Testis (tissue), 3 donors: Measurements from ENCODE around the gene CFAP58. TPM values are rescaled to one million over a fixed set of nuclear protein-coding genes. Genes with fewer than 3 reads are reported as not detected.

ENCODE experiments used
- DNase-seq: peaks from one replicate; pipeline ENCODE4 v3.0.0-alpha.2; 2019
- H3K27ac ChIP-seq, 2 donors: fragments of 200-600 bp; sonication (generic); one replicate each; pipeline ENCODE4 v1.5.1; 2019
- H3K27me3 ChIP-seq: fragments of 200-600 bp; sonication (generic); one replicate; pipeline ENCODE4 v1.5.1; 2019
- H3K36me3 ChIP-seq: fragments of 200-600 bp; sonication (generic); one replicate; pipeline ENCODE4 v1.5.1; 2017; ENCODE audit warnings: low read depth; ENCODE audit errors: missing control alignments
- H3K4me1 ChIP-seq: fragments of 200-600 bp; sonication (generic); one replicate; pipeline ENCODE4 v1.5.1; 2019
- H3K4me3 ChIP-seq, 2 donors: fragments of 200-600 bp; sonication (generic); one replicate each; pipeline ENCODE4 v1.5.1; 2017 to 2019
- H3K9me3 ChIP-seq: fragments of 200-600 bp; sonication (generic); one replicate; pipeline ENCODE4 v1.5.1; 2017
- POLR2A ChIP-seq: fragments of 450-650 bp; IDR thresholded peaks from one replicate; pipeline ENCODE4 v1.6.1; 2017; ENCODE audit warnings: antibody characterized with exemption, mild to moderate bottlenecking, moderate library complexity
- WGBS, 2 donors: methylation state at CpG; one replicate each; pipeline ENCODE4 v1.1.5; 2018; 5-methylcytosine and 5-hydroxymethylcytosine counted together
- intact Hi-C: fragments of 100-400 bp; cut with DNase I; formaldehyde crosslinking; loops from one replicate; pipeline ENCODE4 v1.15.1; 2023; ENCODE audit warnings: low total_unique reads
- polyA plus RNA-seq: library from polyadenylated mRNA; stranded (reverse); fragments of 350-450 nt; fragmentation: Illumina TruSeq; extraction: RNeasy Lipid Tissue Mini Kit (QIAGEN cat#74804); gene quantifications from one replicate; pipeline ENCODE4 v1.2.3, GENCODE V29; 2014; ENCODE audit warnings: low read depth, low replicate concordance; ENCODE audit not compliant: insufficient read depth
- total RNA-seq, 2 donors: library from RNA; depleted of rRNA; stranded (reverse); fragments of >200 nt; gene quantifications; one replicate each; pipeline ENCODE4 v1.2.3, GENCODE V29; 2016
- TF ChIP-seq, protein P1 (sequence below), 3 experiments: fragments of 450-650 bp in 2 of 3; fragments of 200-600 bp in 1 of 3; sonication (generic) in 1 of 3; IDR thresholded peaks; one replicate each; pipeline ENCODE4 v1.5.1; 2016 to 2019; ENCODE audit warnings: antibody characterized with exemption in 3 of 3, mild to moderate bottlenecking in 2 of 3, moderate library complexity in 1 of 3

The CFAP58 gene
- total and polyA plus RNA-seq, 3 donors from 2014 or later = 10.1 to 16.3 (median 14.6) TPM

DNA sequence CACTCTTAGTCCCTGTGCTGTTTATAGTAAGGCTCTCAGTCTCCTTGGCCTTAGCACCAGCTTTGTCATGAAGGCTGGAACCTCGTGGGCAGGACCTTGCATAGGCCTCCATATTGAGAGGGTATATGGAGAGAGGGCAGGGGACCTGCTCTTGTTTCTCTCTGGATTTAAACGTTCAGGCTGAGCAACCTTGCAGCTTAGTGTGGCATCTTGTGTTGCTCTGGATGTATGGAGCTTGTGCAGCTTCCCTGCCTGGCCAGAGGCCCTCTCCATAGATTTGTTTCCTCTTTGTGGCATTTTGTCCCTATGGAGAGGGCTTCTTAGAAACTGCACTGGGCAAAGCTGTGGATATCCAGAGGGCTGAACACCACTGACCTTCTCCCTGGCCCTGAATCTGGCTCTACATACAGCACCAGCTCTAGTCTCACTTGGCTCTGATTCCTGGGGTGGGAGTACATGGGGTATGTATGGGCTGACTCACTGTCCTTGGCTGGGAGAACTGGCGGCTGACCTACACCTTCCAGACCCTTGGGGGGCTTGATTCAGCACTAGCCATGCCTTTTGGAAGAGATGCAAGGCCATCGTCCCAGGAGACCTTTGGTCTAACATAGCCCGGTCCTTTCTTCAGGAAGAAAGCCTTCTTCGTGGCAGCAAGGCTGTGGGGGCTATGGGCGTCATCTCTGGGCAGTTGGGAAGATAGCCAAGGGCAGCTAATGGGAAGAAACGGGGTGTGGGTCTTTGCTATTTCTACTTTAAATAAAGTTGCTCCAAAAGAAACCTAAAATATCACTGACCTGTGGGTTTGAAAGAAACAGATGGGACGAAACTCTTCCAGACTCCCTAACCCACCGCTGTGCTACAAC lies 45.8 kb upstream of the CFAP58 start:
- H3K4me1 ChIP-seq = peaks cover 25% of the 10 kb centered on the region
- no peak overlapping the region for H3K27ac ChIP-seq

DNA sequence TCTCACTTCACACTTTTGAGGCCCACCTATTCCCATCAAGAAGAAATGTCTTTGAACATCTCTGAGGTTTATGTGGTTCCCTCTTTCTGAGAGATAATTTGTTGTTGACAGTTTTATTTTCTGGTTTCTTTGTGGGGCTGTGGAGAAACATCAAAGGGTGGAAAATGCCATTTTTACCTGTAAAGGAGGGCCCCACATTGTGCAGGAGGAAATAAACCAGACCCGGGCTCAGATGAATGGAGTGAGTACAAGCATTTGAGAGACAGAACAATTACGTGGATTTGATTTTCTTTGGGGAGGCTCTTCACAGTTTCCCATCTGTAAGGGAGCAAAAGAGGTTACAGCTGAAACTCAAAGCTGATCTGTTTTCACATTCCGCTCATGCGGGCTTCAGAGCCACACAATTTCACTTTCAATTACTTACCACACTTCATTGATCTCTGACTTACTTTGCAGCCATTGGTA lies 45.2 kb upstream of the CFAP58 start:
- no peaks in the 10 kb centered on the region for H3K9me3 ChIP-seq
- no peaks in the 10 kb centered on the region for H3K36me3 ChIP-seq
- no peak for DNase-seq
- intact Hi-C loops = no loop called here
- WGBS, 2 donors = 77 to 81% methylated on average over 4 of the region's 4 CpGs
- H3K4me3 ChIP-seq = no peak overlapping the region
- H3K27me3 ChIP-seq = no peaks in the 10 kb centered on the region
- no peak for TF ChIP-seq POLR2A
- TF ChIP-seq, protein P1, sequence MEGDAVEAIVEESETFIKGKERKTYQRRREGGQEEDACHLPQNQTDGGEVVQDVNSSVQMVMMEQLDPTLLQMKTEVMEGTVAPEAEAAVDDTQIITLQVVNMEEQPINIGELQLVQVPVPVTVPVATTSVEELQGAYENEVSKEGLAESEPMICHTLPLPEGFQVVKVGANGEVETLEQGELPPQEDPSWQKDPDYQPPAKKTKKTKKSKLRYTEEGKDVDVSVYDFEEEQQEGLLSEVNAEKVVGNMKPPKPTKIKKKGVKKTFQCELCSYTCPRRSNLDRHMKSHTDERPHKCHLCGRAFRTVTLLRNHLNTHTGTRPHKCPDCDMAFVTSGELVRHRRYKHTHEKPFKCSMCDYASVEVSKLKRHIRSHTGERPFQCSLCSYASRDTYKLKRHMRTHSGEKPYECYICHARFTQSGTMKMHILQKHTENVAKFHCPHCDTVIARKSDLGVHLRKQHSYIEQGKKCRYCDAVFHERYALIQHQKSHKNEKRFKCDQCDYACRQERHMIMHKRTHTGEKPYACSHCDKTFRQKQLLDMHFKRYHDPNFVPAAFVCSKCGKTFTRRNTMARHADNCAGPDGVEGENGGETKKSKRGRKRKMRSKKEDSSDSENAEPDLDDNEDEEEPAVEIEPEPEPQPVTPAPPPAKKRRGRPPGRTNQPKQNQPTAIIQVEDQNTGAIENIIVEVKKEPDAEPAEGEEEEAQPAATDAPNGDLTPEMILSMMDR (IDR thresholded peaks at IDR 0.05) = no peak
- H3K4me1 ChIP-seq = peaks cover 25% of the 10 kb centered on the region
- H3K27ac ChIP-seq = no peak overlapping the region

More for the DNA sequence above, 45.8 kb upstream of the CFAP58 start:
- no peaks in the 10 kb centered on the region for H3K36me3 ChIP-seq
- TF ChIP-seq, protein P1 (IDR thresholded peaks at IDR 0.05) = no peak
- TF ChIP-seq POLR2A = no peak
- no peak overlapping the region for H3K4me3 ChIP-seq
- no peak for DNase-seq
- 64 to 71% methylated on average over 10 of the region's 10 CpGs for WGBS, 2 donors
- intact Hi-C loops = no loop called here
- H3K27me3 ChIP-seq = no peaks in the 10 kb centered on the region
- H3K9me3 ChIP-seq = no peaks in the 10 kb centered on the region

DNA sequence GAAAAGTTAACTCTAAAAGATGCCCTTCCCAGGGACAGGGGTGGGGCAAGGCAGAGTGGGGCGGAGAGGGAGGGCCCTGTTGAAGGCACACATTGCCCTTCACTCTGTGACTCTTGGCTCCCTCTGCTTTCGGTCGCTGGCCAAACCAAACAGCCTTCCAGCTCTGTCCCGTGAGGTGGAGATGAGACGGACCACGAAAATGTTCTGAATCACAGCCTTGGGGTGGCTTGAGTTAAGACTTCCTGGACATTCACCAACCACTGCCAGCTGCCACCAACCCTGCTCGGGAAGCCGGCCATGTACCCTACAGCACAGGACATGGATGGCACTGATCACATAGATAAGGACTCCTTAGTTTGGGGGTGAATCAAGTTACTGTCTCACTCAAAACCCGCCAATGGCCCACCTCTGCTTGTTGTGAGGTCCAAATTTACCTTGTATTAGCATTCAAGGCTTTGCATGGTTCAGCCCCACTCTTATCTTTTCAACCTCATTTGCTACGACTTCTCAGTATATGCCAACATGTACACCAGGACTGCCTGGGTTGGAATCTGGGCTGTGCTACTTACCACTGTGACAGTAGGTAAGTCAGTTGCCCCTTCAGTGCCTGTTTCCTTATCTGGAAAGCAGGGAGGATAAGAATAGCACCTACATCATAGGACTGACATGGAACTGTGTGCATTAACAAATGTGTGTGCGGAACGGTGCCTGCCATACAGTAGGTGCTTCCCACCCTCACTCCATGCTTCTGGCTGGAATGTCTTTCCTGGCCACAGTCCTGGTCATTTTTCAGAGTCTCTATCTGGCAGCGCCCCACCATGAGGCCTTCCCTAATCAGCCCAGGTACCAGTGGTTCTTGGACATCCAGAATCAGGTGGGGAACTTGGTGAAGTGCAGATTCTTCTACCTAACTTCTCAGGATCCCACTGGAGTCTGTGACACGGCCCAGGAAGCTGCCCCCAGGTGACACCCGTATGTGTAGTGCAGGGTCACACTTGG lies 43.4 kb upstream of the CFAP58 start:
- WGBS, 2 donors = 67 to 79% methylated on average over 15 of the region's 15 CpGs
- intact Hi-C loops = no loop called here
- Histone ChIP-seq H3K9me3 (no peaks in the 10 kb centered on the region), H3K4me1 (peaks cover 20% of the 10 kb centered on the region), H3K4me3 (no peak overlapping the region), H3K27ac (peak overlapping the region; percentile 46 to 69), H3K27me3 (no peaks in the 10 kb centered on the region), H3K36me3 (no peaks in the 10 kb centered on the region)
- TF ChIP-seq, protein P1 (IDR thresholded peaks at IDR 0.05) = no peak
- DNase-seq = peak; percentile 69

DNA sequence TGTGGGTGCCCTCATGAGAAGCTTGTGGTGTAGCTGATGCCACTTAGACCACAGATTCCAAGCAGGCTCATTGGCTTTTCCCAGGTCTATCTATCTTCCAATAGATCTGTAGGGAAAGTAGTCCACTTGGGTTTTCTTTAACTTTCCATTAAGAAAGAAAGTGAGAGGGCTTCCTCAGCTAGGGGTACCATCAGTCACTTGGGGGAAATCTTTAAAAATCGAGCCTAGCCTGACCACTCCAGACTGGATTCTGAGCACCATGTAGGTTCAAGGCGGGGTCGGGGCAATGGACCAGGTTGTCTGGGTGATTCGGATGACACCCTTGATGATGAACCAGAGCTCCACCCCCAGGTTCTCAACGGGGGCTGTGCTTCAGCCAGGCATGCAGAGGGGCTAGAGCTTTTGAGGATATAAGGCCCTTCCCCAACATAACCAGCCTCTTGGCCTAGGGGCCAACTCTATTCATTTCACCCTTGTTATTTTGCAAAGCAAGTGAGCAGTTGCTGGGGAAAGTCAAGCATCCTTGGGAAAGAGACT lies 42.4 kb upstream of the CFAP58 start:
- DNase-seq = no peak
- H3K4me1 ChIP-seq = peaks cover 14% of the 10 kb centered on the region
- intact Hi-C loops = no loop called here
- H3K9me3 ChIP-seq = no peaks in the 10 kb centered on the region
- H3K36me3 ChIP-seq = no peaks in the 10 kb centered on the region
- no peak overlapping the region for H3K27ac ChIP-seq
- 80 to 89% methylated on average over 5 of the region's 5 CpGs for WGBS, 2 donors
- no peak overlapping the region for H3K4me3 ChIP-seq
- TF ChIP-seq, protein P1 (IDR thresholded peaks at IDR 0.05) = no peak
- no peak for TF ChIP-seq POLR2A
- H3K27me3 ChIP-seq = no peaks in the 10 kb centered on the region
